WTC11 (cell line): ENCODE data around the gene CAPN15. TPM values are rescaled to one million over a fixed set of nuclear protein-coding genes. Genes with fewer than 3 reads are reported as not detected.
A peak's percentile ranks its signal among the peaks of the same experiment; 100 is the strongest.

ENCODE experiments used
- ATAC-seq: fragments of 200-7000 bp; cut with Tn5 transposase; 2 replicates; pipeline ENCODE4 v1.10.0; 2021; ENCODE audit warnings: mild to moderate bottlenecking, moderate library complexity
- CTCF ChIA-PET: fragments of 300-600 bp; sonication (Branson Sonifier 250); formaldehyde crosslinking; loops from one replicate; lab custom pipeline; 2021; ENCODE audit warnings: antibody characterized with exemption; lab: Charles Lee
- POLR2A ChIA-PET: fragments of 350-600 bp; sonication (Branson Sonifier 250); formaldehyde crosslinking; loops from one replicate; lab custom pipeline; 2021; ENCODE audit warnings: antibody characterized with exemption; lab: Charles Lee
- DNase-seq: peaks from one replicate; pipeline ENCODE4 v3.0.0; 2021; ENCODE audit warnings: low spot score
- H3K27ac Mint-ChIP-seq: 2 replicates; pipeline ENCODE4 v1.8.0; 2021; ENCODE audit warnings: mixed read lengths
- H3K27me3 Mint-ChIP-seq: 2 replicates; pipeline ENCODE4 v1.8.0; 2021; ENCODE audit warnings: low read depth, mild to moderate bottlenecking, moderate library complexity, mixed read lengths
- H3K36me3 Mint-ChIP-seq: 2 replicates; pipeline ENCODE4 v1.8.0; 2021; ENCODE audit warnings: mixed read lengths
- H3K4me1 Mint-ChIP-seq: 2 replicates; pipeline ENCODE4 v1.8.0; 2022; ENCODE audit warnings: mixed read lengths
- H3K4me3 Mint-ChIP-seq: 2 replicates; pipeline ENCODE4 v1.8.0; 2021; ENCODE audit warnings: mild to moderate bottlenecking, moderate library complexity, mixed read lengths
- H3K9me3 Mint-ChIP-seq: 2 replicates; pipeline ENCODE4 v1.8.0; 2021; ENCODE audit warnings: mixed read lengths
- ATF2 ChIP-seq: sonication (generic); formaldehyde crosslinking; IDR thresholded peaks from 2 replicates; pipeline ENCODE4 v1.8.1; 2022; ENCODE audit warnings: low read depth, missing genetic modification reagents, borderline replicate concordance
- CTCF ChIP-seq: fragments of 200-600 bp; IDR thresholded peaks from 2 replicates; pipeline ENCODE4 v1.8.0; 2022; ENCODE audit warnings: antibody characterized with exemption
- FOXP1 ChIP-seq: sonication (generic); formaldehyde crosslinking; IDR thresholded peaks from 2 replicates; pipeline ENCODE4 v1.8.0; 2022; ENCODE audit warnings: missing genetic modification reagents, mild to moderate bottlenecking, moderate library complexity, borderline replicate concordance
- IRF1 ChIP-seq: sonication (generic); formaldehyde crosslinking; IDR thresholded peaks from 2 replicates; pipeline ENCODE4 v1.8.0; 2023; ENCODE audit warnings: missing genetic modification reagents
- NFE2L1 ChIP-seq: sonication (generic); formaldehyde crosslinking; IDR thresholded peaks from 2 replicates; pipeline ENCODE4 v1.8.1; 2023; ENCODE audit warnings: missing genetic modification reagents
- PRDM15 ChIP-seq: sonication (generic); formaldehyde crosslinking; IDR thresholded peaks from 2 replicates; pipeline ENCODE4 v1.8.0; 2022; ENCODE audit warnings: missing genetic modification reagents
- RELA ChIP-seq: sonication (generic); formaldehyde crosslinking; IDR thresholded peaks from 2 replicates; pipeline ENCODE4 v1.8.1; 2022; ENCODE audit warnings: missing genetic modification reagents, mild to moderate bottlenecking, borderline replicate concordance
- RORB ChIP-seq: fragments of 250-450 bp; sonication (Bioruptor Pico); IDR thresholded peaks from 2 replicates; pipeline ENCODE4 v1.9.0; 2021; ENCODE audit warnings: mild to moderate bottlenecking
- TEAD1 ChIP-seq: sonication (generic); formaldehyde crosslinking; IDR thresholded peaks from 2 replicates; pipeline ENCODE4 v1.8.0; 2022; ENCODE audit warnings: mild to moderate bottlenecking, missing genetic modification reagents
- TP53 ChIP-seq: sonication (generic); formaldehyde crosslinking; IDR thresholded peaks from 2 replicates; pipeline ENCODE4 v1.8.1; 2023; ENCODE audit warnings: mild to moderate bottlenecking, missing genetic modification reagents
- ZNF416 ChIP-seq: fragments of 250-450 bp; sonication (Bioruptor Pico); IDR thresholded peaks from 2 replicates; pipeline ENCODE4 v1.9.0; 2021; ENCODE audit warnings: mild to moderate bottlenecking, inconsistent platforms
- ZNF425 ChIP-seq: fragments of 250-450 bp; sonication (Bioruptor Pico); conservative IDR thresholded peaks from 2 replicates; pipeline ENCODE4 v1.9.0; 2021; ENCODE audit warnings: mild to moderate bottlenecking
- total RNA-seq: library from RNA; stranded (reverse); gene quantifications from 3 replicates; pipeline ENCODE4 v1.2.3, GENCODE V29; 2021

Gene CAPN15
- total RNA-seq, 1 experiment from 2014 or later: 110 TPM

GRCh38 chr16:549544-550263 is 22.2 kb downstream of the CAPN15 start:
- no peaks in the 10 kb centered on the region for H3K9me3 Mint-ChIP-seq
- H3K27ac Mint-ChIP-seq: no peak overlapping the region
- no peak overlapping the region for H3K4me3 Mint-ChIP-seq
- H3K36me3 Mint-ChIP-seq: no peaks in the 10 kb centered on the region
- DNase-seq: peak; percentile 70
- ChIA-PET POLR2A (no interaction called here), CTCF (interaction anchor here (0.6 to 1.4 kb wide), 10 partner anchors 9 to 197 kb away, joined by 3 to 7 read pairs (median 4); partner anchors contain the start of gene CAPN15)
- no peaks in the 10 kb centered on the region for H3K27me3 Mint-ChIP-seq
- H3K4me1 Mint-ChIP-seq: no peaks in the 10 kb centered on the region
- peak; percentile 56 for ATAC-seq
- peak; percentile 46 for TF ChIP-seq CTCF
- no peak for TF ChIP-seq TP53 (CRISPR knock-in tag)
- no peak for TF ChIP-seq NFE2L1 (CRISPR knock-in tag)
- 0 out of 2 replicates have a peak, but pooled peaks have one; percentile 41 for TF ChIP-seq RELA (CRISPR knock-in tag)
- TF ChIP-seq PRDM15 (CRISPR knock-in tag): no peak

- ATAC-seq: no peak
- TF ChIP-seq IRF1 (CRISPR knock-in tag): no peak
- Mint-ChIP-seq H3K36me3 (no peaks in the 10 kb centered on the region), H3K9me3 (no peaks in the 10 kb centered on the region), H3K4me3 (no peak overlapping the region), H3K27me3 (no peaks in the 10 kb centered on the region), H3K4me1 (no peaks in the 10 kb centered on the region), H3K27ac (no peak overlapping the region)
- POLR2A ChIA-PET: no interaction called here
- DNase-seq: no peak
- CTCF ChIA-PET: no interaction called here
Measured at GRCh38 chr16:551210-551609, 23.7 kb downstream of the CAPN15 start.

- no peaks in the 10 kb centered on the region for H3K4me1 Mint-ChIP-seq
- CTCF ChIA-PET: interaction anchor here (0.7 kb wide), 1 partner anchor 27 kb away, joined by 3 read pairs; no protein-coding TSS in a partner anchor
- no peaks in the 10 kb centered on the region for H3K9me3 Mint-ChIP-seq
- no peaks in the 10 kb centered on the region for H3K36me3 Mint-ChIP-seq
- POLR2A ChIA-PET: no interaction called here
- ATAC-seq (no peak), DNase-seq (no peak)
- H3K27ac Mint-ChIP-seq: no peak overlapping the region
- no peak overlapping the region for H3K4me3 Mint-ChIP-seq
- TF ChIP-seq ZNF416 (no peak), ATF2 (CRISPR knock-in tag) (no peak)
- TF ChIP-seq, all 79 proteins: peak for 0
- no peaks in the 10 kb centered on the region for H3K27me3 Mint-ChIP-seq
Measured at GRCh38 chr16:552171-552570, 24.7 kb downstream of the CAPN15 start.

- ChIA-PET CTCF (interaction anchor here (1.0 kb wide), 1 partner anchor 26 kb away, joined by 3 read pairs; no protein-coding TSS in a partner anchor), POLR2A (no interaction called here)
- H3K27ac Mint-ChIP-seq: no peak overlapping the region
- no peak for TF ChIP-seq RORB (CRISPR knock-in tag)
- no peak for TF ChIP-seq FOXP1
- no peak for TF ChIP-seq ZNF425 (CRISPR knock-in tag)
- TF ChIP-seq TEAD1 (CRISPR knock-in tag): no peak
- no peaks in the 10 kb centered on the region for H3K9me3 Mint-ChIP-seq
- peaks cover 6% of the 10 kb centered on the region for H3K27me3 Mint-ChIP-seq
- H3K36me3 Mint-ChIP-seq: no peaks in the 10 kb centered on the region
- no peak for ATAC-seq
- H3K4me1 Mint-ChIP-seq: no peaks in the 10 kb centered on the region
- DNase-seq: no peak
- H3K4me3 Mint-ChIP-seq: no peak overlapping the region
Measured at GRCh38 chr16:553601-554296, 26.2 kb downstream of the CAPN15 start.
